ENCODE results near the gene MAN1B1.
A peak's percentile ranks its signal among the peaks of the same experiment; 100 is the strongest.

Gene MAN1B1

GRCh38 chr9:137063311-137064026, 23.3 kb upstream of the MAN1B1 start:
- DNase-seq (ENCODE audit: extremely low read depth, low read depth): no peak
- TF ChIP-seq CTCF (IDR thresholded peaks at IDR 0.05; ENCODE audit: low read depth, low read length): no peak

- no peak for DNase-seq (ENCODE audit: extremely low read depth, low read depth)
- peak; percentile 96 for TF ChIP-seq CTCF (IDR thresholded peaks at IDR 0.05; ENCODE audit: low read depth, low read length)
Observed at GRCh38 chr9:137064027-137064879, 22.5 kb upstream of the MAN1B1 start.

GRCh38 chr9:137064880-137065164, 22.0 kb upstream of the MAN1B1 start:
- TF ChIP-seq CTCF (IDR thresholded peaks at IDR 0.05; ENCODE audit: low read depth, low read length): no peak
- DNase-seq (ENCODE audit: extremely low read depth, low read depth): no peak

- DNase-seq (ENCODE audit: extremely low read depth, low read depth): no peak
- TF ChIP-seq CTCF (IDR thresholded peaks at IDR 0.05; ENCODE audit: low read depth, low read length): no peak
Observed at GRCh38 chr9:137065336-137065967, 21.3 kb upstream of the MAN1B1 start.

GRCh38 chr9:137066096-137066861, 20.5 kb upstream of the MAN1B1 start:
- no peak for TF ChIP-seq CTCF (IDR thresholded peaks at IDR 0.05; ENCODE audit: low read depth, low read length)
- DNase-seq (ENCODE audit: extremely low read depth, low read depth): no peak

- peak; percentile 85 for TF ChIP-seq CTCF (IDR thresholded peaks at IDR 0.05; ENCODE audit: low read depth, low read length)
- DNase-seq (ENCODE audit: extremely low read depth, low read depth): no peak
Observed at GRCh38 chr9:137067860-137068538, 18.8 kb upstream of the MAN1B1 start.
